ENCODE measurements around the gene MLN. TPM values are rescaled to one million over a fixed set of nuclear protein-coding genes. Genes with fewer than 3 reads are reported as not detected.

Gene MLN
- polyA plus RNA-seq, 1 of the 3 experiments (the other 2 are of a cell fraction): not detected

GRCh38 chr6:33830635-33831240 lies 26.9 kb upstream of the MLN start:
- Histone ChIP-seq H4K20me1 (ENCODE audit: insufficient read depth) (no peaks in the 10 kb centered on the region), H3K79me2 (ENCODE audit: insufficient read depth) (no peaks in the 10 kb centered on the region), H3K27ac (ENCODE audit: low read depth in 2 of 2, low read length in 1 of 2) (no peak overlapping the region), H3K4me3 (ENCODE audit: low read depth in 2 of 2, low read length in 1 of 2) (no peak overlapping the region), H3K4me1 (ENCODE audit: control insufficient read depth in 1 of 2, insufficient read depth in 2 of 2, low read depth in 1 of 2, low read length in 1 of 2) (peaks cover 0 to 35% of the 10 kb centered on the region in 2 experiments; a peak in 1 of 4 replicates), H3K27me3 (ENCODE audit: insufficient read depth) (no peaks in the 10 kb centered on the region; the same call in 1 of the 2 replicates), H3K9me2 (no peaks in the 10 kb centered on the region), H3K9me3 (no peaks in the 10 kb centered on the region), H3K36me3 (replicated peaks in 1 of 2; ENCODE audit: control insufficient read depth in 1 of 2, insufficient read depth in 2 of 2, low read length in 1 of 2) (no peaks in the 10 kb centered on the region), H2AFZ (ENCODE audit: low read depth) (no peak overlapping the region), H3K9ac (no peak overlapping the region), H3F3A (replicated peaks; ENCODE audit: insufficient read depth) (no peaks in the 10 kb centered on the region), H3K4me2 (no peak overlapping the region)
- no peak for DNase-seq
- CTCF ChIA-PET: interaction anchor here (0.6 to 1.5 kb wide), 3 partner anchors 18 to 59 kb away, joined by 3 to 4 read pairs (median 3); no protein-coding TSS in a partner anchor
- 72% methylated on average over 17 of the region's 21 CpGs for WGBS (ENCODE audit: low lambda C conversion rate)
- TF ChIP-seq SMC3 (IDR thresholded peaks at IDR 0.05; ENCODE audit: low read depth, low read length): no peak
- TF ChIP-seq SIN3A (IDR thresholded peaks at IDR 0.05; ENCODE audit: borderline replicate concordance, low read depth, low read length): no peak
- POLR2A ChIA-PET: no interaction called here

- no peaks in the 10 kb centered on the region for H3K9me3 ChIP-seq
- ChIA-PET POLR2A (interaction anchor here (0.7 kb wide), 1 partner anchor 58 kb away, joined by 3 read pairs; no protein-coding TSS in a partner anchor), CTCF (interaction anchor here (0.6 to 2.2 kb wide), 12 partner anchors 11 to 326 kb away, joined by 3 to 8 read pairs (median 3); partner anchors contain the start of genes LEMD2 and MLN)
- H3K9ac ChIP-seq: no peak overlapping the region
- no peak overlapping the region for H3K4me3 ChIP-seq (ENCODE audit: low read depth in 2 of 2, low read length in 1 of 2)
- DNase-seq: peak; percentile 72
- no peak overlapping the region for H3K4me2 ChIP-seq
- no peaks in the 10 kb centered on the region for H3F3A ChIP-seq (replicated peaks; ENCODE audit: insufficient read depth)
- H3K27ac ChIP-seq (ENCODE audit: low read depth in 2 of 2, low read length in 1 of 2): peak overlapping the region in 1 of 2 experiments; percentile 53; a peak in 2 of 4 replicates
- no peaks in the 10 kb centered on the region for H4K20me1 ChIP-seq (ENCODE audit: insufficient read depth)
- no peaks in the 10 kb centered on the region for H3K79me2 ChIP-seq (ENCODE audit: insufficient read depth)
- H3K4me1 ChIP-seq (ENCODE audit: control insufficient read depth in 1 of 2, insufficient read depth in 2 of 2, low read depth in 1 of 2, low read length in 1 of 2): peaks cover 0 to 28% of the 10 kb centered on the region in 2 experiments; a peak in 1 of 4 replicates
- H3K9me2 ChIP-seq: no peaks in the 10 kb centered on the region
- H3K27me3 ChIP-seq (ENCODE audit: insufficient read depth): no peaks in the 10 kb centered on the region; the same call in 1 of the 2 replicates
- H3K36me3 ChIP-seq (replicated peaks in 1 of 2; ENCODE audit: control insufficient read depth in 1 of 2, insufficient read depth in 2 of 2, low read length in 1 of 2): no peaks in the 10 kb centered on the region
- 69% methylated on average over 14 of the region's 15 CpGs for WGBS (ENCODE audit: low lambda C conversion rate)
- TF ChIP-seq SIN3A (IDR thresholded peaks at IDR 0.05; ENCODE audit: borderline replicate concordance, low read depth, low read length) (no peak), NRF1 (IDR thresholded peaks at IDR 0.05; ENCODE audit: low read depth, low read length) (no peak), PBX3 (IDR thresholded peaks at IDR 0.05) (no peak), GATA2 (CRISPR knock-in tag; IDR thresholded peaks at IDR 0.05) (peak; percentile 46; the same call in 1 of the 2 replicates), RAD21 (IDR thresholded peaks at IDR 0.05; ENCODE audit: low read length) (0 out of 2 replicates have a peak, but pooled peaks have one; percentile 22)
- H2AFZ ChIP-seq (ENCODE audit: low read depth): no peak overlapping the region
Measured at GRCh38 chr6:33828764-33829731, 25.2 kb upstream of the MLN start.

GRCh38 chr6:33828452-33828763 lies 24.6 kb upstream of the MLN start:
- no peak overlapping the region for H2AFZ ChIP-seq (ENCODE audit: low read depth)
- ChIA-PET POLR2A (no interaction called here), CTCF (interaction anchor here (0.6 to 2.2 kb wide), 10 partner anchors 11 to 327 kb away, joined by 3 to 8 read pairs (median 3); partner anchors contain the start of genes LEMD2 and MLN)
- H3K4me1 ChIP-seq (ENCODE audit: control insufficient read depth in 1 of 2, insufficient read depth in 2 of 2, low read depth in 1 of 2, low read length in 1 of 2): peaks cover 0 to 23% of the 10 kb centered on the region in 2 experiments; a peak in 1 of 4 replicates
- no peaks in the 10 kb centered on the region for H3K9me3 ChIP-seq
- no peak overlapping the region for H3K4me3 ChIP-seq (ENCODE audit: low read depth in 2 of 2, low read length in 1 of 2)
- H3K36me3 ChIP-seq (replicated peaks in 1 of 2; ENCODE audit: control insufficient read depth in 1 of 2, insufficient read depth in 2 of 2, low read length in 1 of 2): no peaks in the 10 kb centered on the region
- H3K9ac ChIP-seq: no peak overlapping the region
- no peak for TF ChIP-seq IRF3 (IDR thresholded peaks at IDR 0.05; ENCODE audit: low read depth, low read length)
- no peak for TF ChIP-seq PBX3 (IDR thresholded peaks at IDR 0.05)
- no peak for TF ChIP-seq SIN3A (IDR thresholded peaks at IDR 0.05; ENCODE audit: borderline replicate concordance, low read depth, low read length)
- TF ChIP-seq MAX (IDR thresholded peaks at IDR 0.05; ENCODE audit: low read depth): no peak
- TF ChIP-seq GATA2 (CRISPR knock-in tag; IDR thresholded peaks at IDR 0.05): no peak
- TF ChIP-seq FOXM1 (IDR thresholded peaks at IDR 0.05; ENCODE audit: low read depth): no peak
- H3K27me3 ChIP-seq (ENCODE audit: insufficient read depth): no peaks in the 10 kb centered on the region; the same call in 1 of the 2 replicates
- no peaks in the 10 kb centered on the region for H3K79me2 ChIP-seq (ENCODE audit: insufficient read depth)
- no peaks in the 10 kb centered on the region for H3F3A ChIP-seq (replicated peaks; ENCODE audit: insufficient read depth)
- H3K4me2 ChIP-seq: no peak overlapping the region
- 28% methylated on average over 4 of the region's 4 CpGs for WGBS (ENCODE audit: low lambda C conversion rate)
- DNase-seq: no peak
- H3K27ac ChIP-seq (ENCODE audit: low read depth in 2 of 2, low read length in 1 of 2): peak overlapping the region in 1 of 2 experiments; percentile 53; a peak in 1 of 4 replicates
- H4K20me1 ChIP-seq (ENCODE audit: insufficient read depth): no peaks in the 10 kb centered on the region
- no peaks in the 10 kb centered on the region for H3K9me2 ChIP-seq

All from SK-N-SH (cell line).